ENCODE data around the gene PGLYRP3.

GRCh38 chr1:153271711-153272110 lies 41.0 kb downstream of the PGLYRP3 start:
- TF ChIP-seq EZH2 (IDR thresholded peaks at IDR 0.05; ENCODE audit: borderline replicate concordance, low read depth, low read length, severe bottlenecking) (no peak), POLR2A (IDR thresholded peaks at IDR 0.05; ENCODE audit: low read depth, low read length) (no peak), JUN (IDR thresholded peaks at IDR 0.05; ENCODE audit: borderline replicate concordance, insufficient read depth, insufficient read length, low read depth) (no peak), CTCF (IDR thresholded peaks at IDR 0.05; ENCODE audit: extremely low read depth in 1 of 2, insufficient read depth in 1 of 2, low read depth in 1 of 2, low read length in 2 of 2) (no peak), GATA2 (IDR thresholded peaks at IDR 0.05; ENCODE audit: insufficient read depth, insufficient read length, low read depth, low read length) (no peak), FOS (IDR thresholded peaks at IDR 0.05; ENCODE audit: borderline replicate concordance, insufficient read depth, low read length) (no peak), MAX (IDR thresholded peaks at IDR 0.05; ENCODE audit: insufficient read depth, insufficient read length) (no peak)
